ENCODE data around the gene TBX19.

GRCh38 chr1:168301664-168302320, 21.1 kb downstream of the TBX19 start:
- TF ChIP-seq CTCF (IDR thresholded peaks at IDR 0.05) (no peak), POLR2A (IDR thresholded peaks at IDR 0.05) (no peak)
